Adipocyte (in vitro differentiated cells): ENCODE data around the gene PITPNC1.

Experiments
- DNase-seq: peaks from one replicate; pipeline ENCODE4 v3.0.0-alpha.2; 2015; ENCODE audit warnings: low read depth
- H3K27me3 ChIP-seq: replicated peaks from 2 replicates; pipeline ENCODE4 v1.7.0; 2013; ENCODE audit warnings: mild to moderate bottlenecking, low read length, moderate library complexity; ENCODE audit not compliant: control insufficient read depth, insufficient read depth
- H3K36me3 ChIP-seq: 2 replicates; pipeline ENCODE4 v1.7.0; 2013; ENCODE audit warnings: low read length, mild to moderate bottlenecking, moderate library complexity; ENCODE audit not compliant: control insufficient read depth, insufficient read depth, severe bottlenecking
- H3K4me1 ChIP-seq: 2 replicates; pipeline ENCODE4 v1.7.0; 2013; ENCODE audit warnings: mild to moderate bottlenecking, low read length, moderate library complexity; ENCODE audit not compliant: control insufficient read depth, insufficient read depth
- H3K4me3 ChIP-seq: 2 replicates; pipeline ENCODE4 v1.7.0; 2013; ENCODE audit warnings: mild to moderate bottlenecking, low read length, moderate library complexity
- H3K9ac ChIP-seq: 2 replicates; pipeline ENCODE4 v1.7.0; 2013; ENCODE audit warnings: mild to moderate bottlenecking, low read length, moderate library complexity
- H3K9me3 ChIP-seq: 2 replicates; pipeline ENCODE4 v1.7.0; 2013; ENCODE audit warnings: mild to moderate bottlenecking, low read length, moderate library complexity; ENCODE audit not compliant: control insufficient read depth

The PITPNC1 gene

DNA sequence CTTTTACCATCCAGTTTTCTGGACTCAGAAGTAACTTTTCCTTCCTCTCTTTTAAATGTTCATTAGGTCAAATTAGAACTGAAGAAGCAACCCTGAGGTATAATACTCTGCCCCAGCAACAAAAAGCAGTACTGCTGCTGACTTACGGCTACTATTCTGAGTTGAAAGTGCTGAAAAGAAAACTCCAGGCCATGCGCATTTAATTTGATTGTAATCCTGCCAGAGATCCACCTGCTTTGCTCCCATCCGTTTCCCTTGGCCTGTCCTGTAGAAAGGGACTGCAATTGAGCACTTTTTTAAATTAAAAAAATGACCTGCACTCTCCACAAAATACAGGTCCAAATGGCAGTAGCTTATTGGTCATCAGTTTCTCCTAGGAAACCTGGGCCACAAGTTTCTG is 61.6 kb downstream of the PITPNC1 start:
- H3K36me3 ChIP-seq, result no peaks in the 10 kb centered on the region
- H3K4me1 ChIP-seq, result peaks cover 10% of the 10 kb centered on the region
- no peak overlapping the region for H3K9ac ChIP-seq
- H3K27me3 ChIP-seq, result no peaks in the 10 kb centered on the region
- no peak for DNase-seq
- H3K4me3 ChIP-seq, result no peak overlapping the region
- H3K9me3 ChIP-seq, result no peaks in the 10 kb centered on the region

DNA sequence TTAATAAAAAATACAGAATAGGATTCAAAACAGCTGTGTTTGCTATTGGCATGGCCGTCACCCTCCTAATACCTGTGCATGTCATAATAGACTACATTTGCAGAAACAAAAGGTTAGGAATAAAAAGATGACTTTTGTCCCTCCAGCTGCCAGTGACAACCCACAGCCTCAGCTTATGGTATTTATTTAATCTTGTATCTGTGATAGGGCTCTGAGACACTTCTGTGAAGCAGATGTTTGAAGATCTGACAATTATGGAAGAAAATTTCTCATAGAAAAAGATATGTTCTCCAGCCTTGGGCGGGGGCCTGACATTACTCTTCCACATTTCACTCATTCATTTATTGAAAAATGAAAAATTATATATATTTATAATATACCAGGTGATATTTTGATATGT is 62.2 kb downstream of the PITPNC1 start:
- Histone ChIP-seq H3K36me3 (no peaks in the 10 kb centered on the region), H3K27me3 (no peaks in the 10 kb centered on the region), H3K9ac (no peak overlapping the region), H3K4me3 (no peak overlapping the region), H3K9me3 (no peaks in the 10 kb centered on the region), H3K4me1 (peaks cover 15% of the 10 kb centered on the region)
- DNase-seq, result no peak

DNA sequence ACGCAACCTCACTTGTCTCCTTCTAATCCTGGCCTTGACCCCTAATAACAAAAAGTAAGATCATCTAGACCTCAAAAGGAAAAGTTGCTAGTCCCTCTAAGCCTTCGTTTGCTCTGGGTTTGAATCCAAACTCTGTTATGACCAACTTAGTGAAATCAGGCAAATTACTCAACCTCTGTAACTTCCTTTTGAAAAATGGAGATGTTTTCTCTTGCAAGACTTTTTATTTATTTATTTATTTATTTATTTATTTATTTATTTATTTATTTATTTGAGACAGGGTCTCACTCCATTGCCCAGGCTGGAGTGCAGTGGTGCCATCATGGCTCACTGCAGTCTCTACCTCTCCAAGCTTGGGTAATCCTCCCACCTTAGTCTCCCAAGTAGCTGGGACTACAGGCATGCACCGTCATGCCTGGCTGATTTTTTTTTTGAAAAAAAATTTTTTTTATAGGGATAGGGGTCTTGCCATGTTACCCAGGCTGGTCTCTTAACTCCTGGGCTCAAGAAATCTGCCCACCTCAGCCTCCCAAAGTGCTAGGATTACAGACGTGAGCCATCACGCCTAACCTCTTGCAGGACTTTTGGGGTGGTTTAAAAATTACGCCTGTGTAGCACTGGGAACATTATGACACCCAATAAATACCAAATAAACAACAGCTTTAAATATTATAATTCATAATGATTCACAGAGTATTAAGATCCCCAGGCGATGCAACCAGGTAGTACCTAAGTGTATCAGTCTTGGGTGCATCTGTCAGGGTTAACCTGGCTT is 63.4 kb downstream of the PITPNC1 start:
- no peak for DNase-seq
- H3K4me1 ChIP-seq, result peaks cover 17% of the 10 kb centered on the region

DNA sequence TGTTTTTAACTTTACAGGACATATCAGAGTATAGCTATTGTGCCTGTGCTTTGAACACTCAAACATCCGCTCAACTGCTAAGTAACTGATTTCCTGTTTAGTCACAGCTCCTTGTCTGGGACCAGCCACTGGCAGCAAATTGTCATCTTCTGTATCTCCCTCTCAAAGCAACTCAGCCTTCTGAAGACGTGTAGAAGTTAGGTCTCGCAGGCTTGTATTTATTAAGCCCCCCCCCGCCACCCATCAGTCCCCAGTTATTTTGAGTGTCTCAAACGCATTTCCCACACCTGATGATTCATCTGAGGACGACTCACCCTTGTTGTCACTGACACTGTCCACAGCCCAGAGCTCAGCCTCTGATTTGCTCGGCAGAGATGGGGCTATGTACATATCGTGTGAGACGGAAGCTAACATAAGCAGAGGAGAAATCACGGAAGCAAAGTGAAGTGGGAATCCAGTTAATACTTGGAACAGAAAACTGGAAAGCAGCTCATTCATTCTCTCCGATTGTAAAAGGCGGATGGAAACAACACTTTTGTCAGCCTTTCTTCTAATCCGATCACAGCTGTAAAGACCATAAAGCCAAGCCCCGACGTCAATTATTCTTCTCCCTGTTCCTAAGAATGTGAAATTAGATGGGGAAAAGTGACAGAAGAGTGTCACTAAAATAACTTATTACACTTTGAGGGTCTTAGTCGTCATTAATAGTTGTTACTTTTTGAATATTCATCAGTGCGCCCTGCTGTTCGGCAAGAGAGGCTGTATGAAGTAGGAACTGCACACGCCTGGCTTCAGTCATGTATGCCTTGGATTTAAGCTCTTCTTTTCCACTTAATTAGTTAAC is 64.2 kb downstream of the PITPNC1 start:
- no peaks in the 10 kb centered on the region for H3K9me3 ChIP-seq
- no peak overlapping the region for H3K9ac ChIP-seq
- peak overlapping the region; percentile 19 for H3K4me3 ChIP-seq
- DNase-seq, result peak; percentile 4
- no peaks in the 10 kb centered on the region for H3K36me3 ChIP-seq
- H3K4me1 ChIP-seq, result peaks cover 17% of the 10 kb centered on the region
- no peaks in the 10 kb centered on the region for H3K27me3 ChIP-seq

More for the DNA sequence above, 63.4 kb downstream of the PITPNC1 start:
- no peak overlapping the region for H3K9ac ChIP-seq
- H3K9me3 ChIP-seq, result no peaks in the 10 kb centered on the region
- H3K36me3 ChIP-seq, result no peaks in the 10 kb centered on the region
- no peaks in the 10 kb centered on the region for H3K27me3 ChIP-seq
- peak overlapping the region; percentile 19 for H3K4me3 ChIP-seq

DNA sequence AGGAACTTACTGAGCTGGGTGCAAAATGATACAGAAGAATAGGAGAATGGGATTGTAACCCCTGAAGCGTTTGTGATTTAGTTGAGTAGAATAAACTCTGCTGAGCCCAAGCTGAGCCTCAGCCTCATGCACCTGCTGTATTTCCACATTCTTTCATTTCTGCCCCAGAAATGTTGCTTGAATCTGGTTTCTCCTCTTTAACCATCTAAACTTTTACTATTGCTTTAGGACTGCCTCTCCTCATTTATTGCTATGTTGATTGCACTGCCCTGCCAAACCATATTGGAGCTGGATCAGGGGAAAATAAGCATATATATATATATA is 64.8 kb downstream of the PITPNC1 start:
- H3K9me3 ChIP-seq, result no peaks in the 10 kb centered on the region
- no peaks in the 10 kb centered on the region for H3K36me3 ChIP-seq
- peaks cover 17% of the 10 kb centered on the region for H3K4me1 ChIP-seq
- DNase-seq, result no peak
- no peak overlapping the region for H3K4me3 ChIP-seq
- H3K9ac ChIP-seq, result no peak overlapping the region
- H3K27me3 ChIP-seq, result no peaks in the 10 kb centered on the region

DNA sequence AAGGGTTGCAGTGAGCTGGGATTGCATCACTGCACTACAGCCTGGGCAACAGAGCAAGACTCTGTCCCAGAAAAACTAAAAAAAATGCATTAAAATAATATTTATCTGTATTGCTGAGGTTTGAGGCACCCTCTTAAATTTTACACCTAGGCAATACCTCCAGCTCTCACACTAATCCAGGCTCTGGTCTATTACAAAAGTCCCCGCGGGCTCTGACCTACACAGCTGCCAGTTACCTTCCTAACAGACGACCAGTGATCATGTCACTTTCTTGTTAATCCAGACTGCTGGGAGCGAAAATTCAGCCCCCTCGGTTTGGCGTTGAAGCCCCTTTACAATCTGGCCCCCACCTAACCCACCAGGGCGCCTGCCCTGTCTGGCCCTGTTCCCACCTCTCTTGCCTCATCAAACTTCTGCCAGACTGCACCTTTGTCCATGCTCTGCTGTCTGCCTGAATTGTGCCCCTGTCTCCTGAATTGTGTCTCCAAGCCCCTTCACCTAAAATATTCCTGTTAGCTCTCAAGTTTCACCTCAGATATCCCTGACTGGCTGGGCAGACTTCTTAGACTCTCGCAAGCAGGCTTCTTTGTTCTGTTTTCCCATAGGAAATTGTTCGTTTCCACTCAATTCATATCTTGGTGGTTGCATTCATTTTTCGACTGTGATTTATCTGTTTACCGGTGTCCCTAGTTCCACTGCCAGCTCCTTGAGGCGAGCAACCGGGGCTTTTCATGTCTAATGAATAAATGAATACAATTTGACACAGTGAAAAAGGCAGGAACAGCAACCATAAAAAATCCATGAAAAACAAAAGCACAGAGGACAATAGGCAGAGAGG is 65.9 kb downstream of the PITPNC1 start:
- Histone ChIP-seq H3K9me3 (no peaks in the 10 kb centered on the region), H3K4me3 (no peak overlapping the region), H3K36me3 (no peaks in the 10 kb centered on the region), H3K27me3 (no peaks in the 10 kb centered on the region), H3K4me1 (peaks cover 17% of the 10 kb centered on the region), H3K9ac (no peak overlapping the region)
- no peak for DNase-seq

DNA sequence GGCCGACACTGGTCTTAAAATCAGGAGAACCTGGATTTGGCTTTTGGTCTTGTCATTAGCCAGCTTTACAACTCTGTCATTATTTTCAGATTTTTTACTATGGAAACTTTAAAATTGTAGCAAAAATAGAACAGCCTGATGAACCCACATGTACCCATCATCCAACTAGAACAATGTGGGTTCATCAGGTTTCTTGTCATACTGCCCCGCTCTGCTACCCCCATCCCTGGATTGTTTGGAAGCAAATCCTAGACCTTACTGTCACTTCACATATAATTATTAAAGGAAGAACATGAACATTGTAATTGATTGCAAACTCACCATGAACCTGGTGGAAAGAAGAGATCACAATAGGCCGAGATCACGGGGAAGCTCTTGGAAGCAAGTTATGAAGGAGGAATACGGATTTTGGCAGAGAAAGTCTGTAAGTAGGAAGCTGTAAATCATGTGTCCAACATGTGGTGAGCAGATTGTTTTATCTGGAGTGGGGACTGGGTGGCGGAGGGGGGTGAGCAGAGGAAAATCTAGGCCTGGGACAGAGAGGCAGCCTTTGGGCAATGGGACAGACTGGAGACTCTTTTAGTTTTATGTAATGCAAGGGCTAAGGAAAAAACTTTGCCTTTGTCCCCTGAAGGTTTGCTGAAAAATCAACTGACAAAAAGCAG is 67.0 kb downstream of the PITPNC1 start:
- no peak overlapping the region for H3K9ac ChIP-seq
- H3K27me3 ChIP-seq, result no peaks in the 10 kb centered on the region
- H3K9me3 ChIP-seq, result no peaks in the 10 kb centered on the region
- no peak overlapping the region for H3K4me3 ChIP-seq
- no peaks in the 10 kb centered on the region for H3K36me3 ChIP-seq
- no peak for DNase-seq
- H3K4me1 ChIP-seq, result peaks cover 17% of the 10 kb centered on the region

DNA sequence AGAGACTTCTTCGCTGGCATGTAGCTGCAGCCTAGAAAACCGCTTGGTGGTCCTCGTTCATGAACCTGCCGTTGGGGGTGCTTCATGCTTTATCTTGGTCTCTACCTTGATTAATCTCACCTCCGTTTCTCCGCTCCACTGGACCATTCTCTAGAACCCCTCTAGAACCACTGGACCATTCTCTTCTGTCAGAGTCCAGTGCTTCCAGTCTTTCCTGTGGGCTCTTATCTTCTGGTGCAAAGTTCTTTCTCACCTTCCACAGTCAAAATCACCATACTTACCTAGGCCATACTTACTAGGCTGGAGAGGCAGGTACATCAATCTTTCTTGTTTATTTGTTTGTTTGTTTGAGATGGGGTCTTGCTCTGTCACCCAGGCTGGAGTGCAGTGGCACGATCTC is 71.4 kb downstream of the PITPNC1 start:
- Histone ChIP-seq H3K4me3 (no peak overlapping the region), H3K9ac (no peak overlapping the region), H3K27me3 (no peaks in the 10 kb centered on the region), H3K9me3 (no peaks in the 10 kb centered on the region), H3K36me3 (no peaks in the 10 kb centered on the region), H3K4me1 (peaks cover 7% of the 10 kb centered on the region)
- DNase-seq, result no peak

DNA sequence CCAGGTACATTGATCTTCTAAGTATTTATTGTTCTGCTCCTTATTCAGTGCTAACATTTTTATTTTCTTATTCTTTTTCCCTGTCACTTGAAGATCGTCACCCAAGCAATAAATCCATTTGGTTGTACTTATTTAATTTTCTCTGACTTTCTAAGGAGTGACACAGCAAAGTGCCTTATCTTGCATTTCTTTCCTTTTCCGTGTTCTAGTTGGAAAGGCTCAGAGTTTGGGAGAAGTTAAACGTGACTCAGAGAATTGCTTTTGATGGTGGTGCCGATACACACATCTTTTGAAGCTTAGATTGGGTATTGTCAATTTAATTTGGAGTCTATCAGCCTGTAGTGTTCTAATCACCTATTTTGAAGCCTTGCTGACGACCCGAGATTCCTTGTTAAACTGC is 72.0 kb downstream of the PITPNC1 start:
- DNase-seq, result no peak
- Histone ChIP-seq H3K9ac (no peak overlapping the region), H3K9me3 (no peaks in the 10 kb centered on the region), H3K4me1 (peaks cover 4% of the 10 kb centered on the region), H3K27me3 (no peaks in the 10 kb centered on the region), H3K4me3 (no peak overlapping the region), H3K36me3 (no peaks in the 10 kb centered on the region)

DNA sequence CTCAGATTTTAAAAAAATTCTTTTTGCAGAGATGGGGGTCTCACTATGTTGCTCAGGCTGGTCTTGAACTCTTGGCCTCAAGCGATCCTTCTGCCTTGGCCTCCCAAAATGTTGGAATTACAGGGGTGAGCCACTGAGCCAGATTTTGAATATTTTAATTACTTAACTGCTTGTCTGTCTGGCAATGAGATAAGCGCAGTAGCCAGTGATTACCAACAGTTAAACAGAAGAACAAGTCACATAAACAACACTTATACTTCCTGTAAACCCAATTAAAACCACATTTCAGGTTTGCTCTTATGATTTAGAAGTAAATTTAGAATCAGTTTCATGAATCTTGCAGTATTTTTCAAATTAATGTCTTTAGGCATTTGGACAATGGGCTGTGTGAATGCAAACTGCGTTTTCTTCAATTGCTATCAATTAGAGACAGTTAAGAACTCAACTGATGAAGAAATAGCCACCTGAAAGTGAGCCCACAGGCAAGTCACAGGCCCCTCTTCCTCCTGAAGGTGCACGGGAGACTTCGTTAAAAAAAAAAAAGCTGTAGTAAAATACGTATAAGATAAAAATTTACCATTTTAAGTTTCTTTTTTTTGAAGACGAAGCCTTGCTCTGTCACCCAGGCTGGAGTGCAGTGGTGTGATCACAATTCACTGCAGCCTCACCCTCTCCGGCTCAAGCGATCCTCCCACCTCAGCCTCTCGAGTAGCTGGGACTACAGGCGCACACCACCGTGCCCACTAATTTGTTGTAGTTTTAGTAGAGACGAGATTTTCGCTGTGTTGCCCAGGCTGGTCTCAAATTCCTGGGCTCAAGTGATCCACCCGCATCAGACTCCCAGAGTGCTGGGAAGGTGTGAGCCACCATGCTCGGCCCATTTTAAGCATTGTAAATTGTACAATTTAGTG is 73.0 kb downstream of the PITPNC1 start:
- Histone ChIP-seq H3K9ac (no peak overlapping the region), H3K27me3 (no peaks in the 10 kb centered on the region), H3K4me3 (no peak overlapping the region), H3K4me1 (no peaks in the 10 kb centered on the region), H3K36me3 (no peaks in the 10 kb centered on the region), H3K9me3 (no peaks in the 10 kb centered on the region)
- DNase-seq, result no peak
